Activated CD8-positive, alpha-beta memory T cell treated with anti-CD3 and anti-CD28 coated beads, Interleukin-2, amount 50 U/mL, for 1 hour (primary cell): ENCODE results near the gene SLC52A1.
A peak's percentile ranks its signal among the peaks of the same experiment; 100 is the strongest.
"Not testable (repeated sequence)": the region's sequence is repeated elsewhere in the genome, so short reads cannot be mapped to it uniquely, and the experiment has no call there.

Source experiments
- DNase-seq: peaks from one replicate; pipeline ENCODE4 v3.0.0-alpha.2; 2020; ENCODE audit errors: extremely low read depth

The SLC52A1 gene

GRCh38 chr17:5035315-5035714 lies at the start of gene SLC52A1:
TSS of gene SLC52A1 (minus strand) at chr17:5035426. CDS start at chr17:5034606, 820 bp downstream.
- DNase-seq = no peak

GRCh38 chr17:5080591-5080990 lies 45.4 kb upstream of the SLC52A1 start:
- DNase-seq = no peak

- DNase-seq = peak; percentile 29
These were observed 43.1 kb upstream of the SLC52A1 start, which contains the start of gene ZFP3 for GRCh38 chr17:5078106-5079028. TSS of gene ZFP3 (plus strand) at chr17:5078467. CDS start at chr17:5091505, 13,038 bp downstream.

- no peak for DNase-seq
These were observed 42.5 kb upstream of the SLC52A1 start for GRCh38 chr17:5077781-5078105.

GRCh38 chr17:5077275-5077674 lies 42.0 kb upstream of the SLC52A1 start:
- DNase-seq = not testable (repeated sequence)

- not testable (repeated sequence) for DNase-seq
These were observed 40.2 kb upstream of the SLC52A1 start for GRCh38 chr17:5075472-5075871.

GRCh38 chr17:5069724-5070123 lies 34.5 kb upstream of the SLC52A1 start:
- no peak for DNase-seq

GRCh38 chr17:5068236-5068635 lies 33.0 kb upstream of the SLC52A1 start:
- no peak for DNase-seq

- DNase-seq = no peak
These were observed 30.1 kb upstream of the SLC52A1 start for GRCh38 chr17:5065227-5065744.

GRCh38 chr17:5055543-5055942 lies 20.3 kb upstream of the SLC52A1 start:
- no peak for DNase-seq

- DNase-seq = no peak
These were observed 15.1 kb upstream of the SLC52A1 start for GRCh38 chr17:5050278-5050677.

- peak; percentile 26 for DNase-seq
These were observed 14.2 kb upstream of the SLC52A1 start for GRCh38 chr17:5049314-5049841.

- no peak for DNase-seq
These were observed 12.2 kb upstream of the SLC52A1 start for GRCh38 chr17:5047446-5047845.

- DNase-seq = no peak
These were observed 10.3 kb upstream of the SLC52A1 start for GRCh38 chr17:5045496-5045895.

GRCh38 chr17:5044630-5045029 lies 9.4 kb upstream of the SLC52A1 start:
- DNase-seq = no peak

- DNase-seq = no peak
These were observed 8.3 kb upstream of the SLC52A1 start for GRCh38 chr17:5043524-5043923.

- DNase-seq = no peak
These were observed 7.2 kb upstream of the SLC52A1 start for GRCh38 chr17:5042157-5043022.

- DNase-seq = no peak
These were observed 575 bp downstream of the SLC52A1 start for GRCh38 chr17:5034651-5035050.

GRCh38 chr17:5034063-5034462 lies 1.2 kb downstream of the SLC52A1 start:
- DNase-seq = no peak

- no peak for DNase-seq
These were observed 1.7 kb downstream of the SLC52A1 start for GRCh38 chr17:5033352-5034015.

GRCh38 chr17:5032865-5033264 lies 2.4 kb downstream of the SLC52A1 start:
- no peak for DNase-seq
